ENCODE measurements around the gene GUK1.

- TF ChIP-seq CTCF (IDR thresholded peaks at IDR 0.05) (no peak), EZH2 (IDR thresholded peaks at IDR 0.05; ENCODE audit: borderline replicate concordance, insufficient read depth, low read depth, low read length, poor library complexity, severe bottlenecking) (no peak)
These were observed 36.5 kb downstream of the GUK1 start for GRCh38 chr1:228176461-228177182.

Measured in B cell (primary cell).